HEK293 (cell line): Measurements from ENCODE around the gene EVA1C.

ENCODE experiments used
- KLF16 ChIP-seq: fragments of 450-650 bp; formaldehyde crosslinking; IDR thresholded peaks from 2 replicates; pipeline ENCODE4 v1.5.1; 2017; ENCODE audit warnings: missing biosample characterization, missing genetic modification characterization
- KLF8 ChIP-seq: fragments of 450-650 bp; formaldehyde crosslinking; IDR thresholded peaks from 2 replicates; pipeline ENCODE4 v1.5.1; 2016; ENCODE audit warnings: missing biosample characterization, missing genetic modification characterization
- PATZ1 ChIP-seq: fragments of 450-650 bp; formaldehyde crosslinking; IDR thresholded peaks from 2 replicates; pipeline ENCODE4 v1.5.1; 2016; ENCODE audit warnings: missing biosample characterization, missing genetic modification characterization
- SP3 ChIP-seq: fragments of 450-650 bp; formaldehyde crosslinking; IDR thresholded peaks from 2 replicates; pipeline ENCODE4 v1.5.1; 2016; ENCODE audit warnings: missing biosample characterization, missing genetic modification characterization
- YY2 ChIP-seq: fragments of 450-650 bp; formaldehyde crosslinking; IDR thresholded peaks from 2 replicates; pipeline ENCODE4 v1.5.1; 2016; ENCODE audit warnings: missing biosample characterization, missing genetic modification characterization
- ZBTB20 ChIP-seq: fragments of 450-650 bp; formaldehyde crosslinking; IDR thresholded peaks from 2 replicates; pipeline ENCODE4 v1.5.1; 2016; ENCODE audit warnings: missing biosample characterization, missing genetic modification characterization
- ZNF133 ChIP-seq: fragments of 450-650 bp; formaldehyde crosslinking; IDR thresholded peaks from 2 replicates; pipeline ENCODE4 v1.5.1; 2016; ENCODE audit warnings: missing biosample characterization, missing genetic modification characterization
- ZNF26 ChIP-seq: fragments of 450-650 bp; formaldehyde crosslinking; IDR thresholded peaks from 2 replicates; pipeline ENCODE4 v1.5.1; 2016; ENCODE audit warnings: missing biosample characterization, missing genetic modification characterization
- ZNF362 ChIP-seq: fragments of 450-650 bp; formaldehyde crosslinking; IDR thresholded peaks from 2 replicates; pipeline ENCODE4 v1.5.1; 2016; ENCODE audit warnings: missing biosample characterization, missing genetic modification characterization
- ZNF391 ChIP-seq: fragments of 450-650 bp; formaldehyde crosslinking; IDR thresholded peaks from 2 replicates; pipeline ENCODE4 v1.5.1; 2016; ENCODE audit warnings: low read depth, missing biosample characterization, missing genetic modification characterization, borderline replicate concordance
- ZNF416 ChIP-seq: fragments of 450-650 bp; formaldehyde crosslinking; IDR thresholded peaks from 2 replicates; pipeline ENCODE4 v1.5.1; 2016; ENCODE audit warnings: missing biosample characterization, missing genetic modification characterization
- ZNF426 ChIP-seq: fragments of 450-650 bp; formaldehyde crosslinking; IDR thresholded peaks from 2 replicates; pipeline ENCODE4 v1.5.1; 2017; ENCODE audit warnings: missing biosample characterization, missing genetic modification characterization, mild to moderate bottlenecking, inconsistent platforms, moderate library complexity
- ZNF48 ChIP-seq: fragments of 450-650 bp; formaldehyde crosslinking; IDR thresholded peaks from 2 replicates; pipeline ENCODE4 v1.5.1; 2016; ENCODE audit warnings: missing biosample characterization, missing genetic modification characterization
- ZNF501 ChIP-seq: fragments of 450-650 bp; formaldehyde crosslinking; IDR thresholded peaks from 2 replicates; pipeline ENCODE4 v1.5.1; 2016; ENCODE audit warnings: missing biosample characterization, missing genetic modification characterization
- ZNF510 ChIP-seq: fragments of 450-650 bp; formaldehyde crosslinking; IDR thresholded peaks from 2 replicates; pipeline ENCODE4 v1.5.1; 2018; ENCODE audit warnings: mild to moderate bottlenecking, missing genetic modification characterization, missing biosample characterization; ENCODE audit not compliant: insufficient replicate concordance
- ZNF529 ChIP-seq: fragments of 450-650 bp; formaldehyde crosslinking; IDR thresholded peaks from 2 replicates; pipeline ENCODE4 v1.5.1; 2017; ENCODE audit warnings: missing genetic modification characterization, missing biosample characterization; ENCODE audit not compliant: insufficient replicate concordance
- ZNF621 ChIP-seq: fragments of 450-650 bp; formaldehyde crosslinking; IDR thresholded peaks from 2 replicates; pipeline ENCODE4 v1.5.1; 2017; ENCODE audit warnings: missing biosample characterization, missing genetic modification characterization
- ZNF660 ChIP-seq: fragments of 450-650 bp; IDR thresholded peaks from 2 replicates; pipeline ENCODE4 v1.5.1; 2018; ENCODE audit warnings: missing biosample characterization, mild to moderate bottlenecking, missing genetic modification characterization
- ZNF768 ChIP-seq: fragments of 450-650 bp; formaldehyde crosslinking; IDR thresholded peaks from 2 replicates; pipeline ENCODE4 v1.5.1; 2018; ENCODE audit warnings: missing biosample characterization, mild to moderate bottlenecking, missing genetic modification characterization
- ZNF776 ChIP-seq: fragments of 450-650 bp; formaldehyde crosslinking; IDR thresholded peaks from 2 replicates; pipeline ENCODE4 v1.5.0; 2017; ENCODE audit warnings: missing biosample characterization, missing genetic modification characterization, borderline replicate concordance
- ZSCAN30 ChIP-seq: fragments of 450-650 bp; IDR thresholded peaks from 2 replicates; pipeline ENCODE4 v1.5.1; 2018; ENCODE audit warnings: missing biosample characterization, mild to moderate bottlenecking, missing genetic modification characterization, moderate library complexity
- TF ChIP-seq, protein P1 (sequence below): IDR thresholded peaks from 2 replicates; pipeline ENCODE4 v1.6.1; 2011; ENCODE audit warnings: mild to moderate bottlenecking, low read depth, low read length, borderline replicate concordance
- TF ChIP-seq, protein P2 (sequence below): fragments of 450-650 bp; formaldehyde crosslinking; IDR thresholded peaks from 2 replicates; pipeline ENCODE4 v1.5.1; 2016; ENCODE audit warnings: missing biosample characterization, missing genetic modification characterization, low read depth
- TF ChIP-seq, protein P3 (sequence below): fragments of 450-650 bp; formaldehyde crosslinking; IDR thresholded peaks from 2 replicates; pipeline ENCODE4 v1.5.1; 2016; ENCODE audit warnings: missing biosample characterization, missing genetic modification characterization, low read depth
- TF ChIP-seq, protein P4 (sequence below): fragments of 450-650 bp; formaldehyde crosslinking; IDR thresholded peaks from 2 replicates; pipeline ENCODE4 v1.5.1; 2016; ENCODE audit warnings: missing biosample characterization, missing genetic modification characterization
- TF ChIP-seq, protein P5 (sequence below): fragments of 450-650 bp; IDR thresholded peaks from 2 replicates; pipeline ENCODE4 v1.5.1; 2018; ENCODE audit warnings: missing biosample characterization, missing genetic modification characterization

The EVA1C gene

GRCh38 chr21:32412162-32413014, at the start of gene EVA1C (continued):
- peak; percentile 5 for TF ChIP-seq PATZ1 (tag by site-specific recombination)
- TF ChIP-seq, protein P1, sequence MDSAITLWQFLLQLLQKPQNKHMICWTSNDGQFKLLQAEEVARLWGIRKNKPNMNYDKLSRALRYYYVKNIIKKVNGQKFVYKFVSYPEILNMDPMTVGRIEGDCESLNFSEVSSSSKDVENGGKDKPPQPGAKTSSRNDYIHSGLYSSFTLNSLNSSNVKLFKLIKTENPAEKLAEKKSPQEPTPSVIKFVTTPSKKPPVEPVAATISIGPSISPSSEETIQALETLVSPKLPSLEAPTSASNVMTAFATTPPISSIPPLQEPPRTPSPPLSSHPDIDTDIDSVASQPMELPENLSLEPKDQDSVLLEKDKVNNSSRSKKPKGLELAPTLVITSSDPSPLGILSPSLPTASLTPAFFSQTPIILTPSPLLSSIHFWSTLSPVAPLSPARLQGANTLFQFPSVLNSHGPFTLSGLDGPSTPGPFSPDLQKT = no peak
- peak; percentile 65 for TF ChIP-seq SP3 (tag by site-specific recombination)
- peak; percentile 84 for TF ChIP-seq ZNF660 (tag by site-specific recombination)
- peak; percentile 56 for TF ChIP-seq ZSCAN30
- TF ChIP-seq, protein P2, sequence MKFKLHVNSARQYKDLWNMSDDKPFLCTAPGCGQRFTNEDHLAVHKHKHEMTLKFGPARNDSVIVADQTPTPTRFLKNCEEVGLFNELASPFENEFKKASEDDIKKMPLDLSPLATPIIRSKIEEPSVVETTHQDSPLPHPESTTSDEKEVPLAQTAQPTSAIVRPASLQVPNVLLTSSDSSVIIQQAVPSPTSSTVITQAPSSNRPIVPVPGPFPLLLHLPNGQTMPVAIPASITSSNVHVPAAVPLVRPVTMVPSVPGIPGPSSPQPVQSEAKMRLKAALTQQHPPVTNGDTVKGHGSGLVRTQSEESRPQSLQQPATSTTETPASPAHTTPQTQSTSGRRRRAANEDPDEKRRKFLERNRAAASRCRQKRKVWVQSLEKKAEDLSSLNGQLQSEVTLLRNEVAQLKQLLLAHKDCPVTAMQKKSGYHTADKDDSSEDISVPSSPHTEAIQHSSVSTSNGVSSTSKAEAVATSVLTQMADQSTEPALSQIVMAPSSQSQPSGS = no peak
- no peak for TF ChIP-seq ZNF776 (tag by site-specific recombination)
- peak; percentile 31; the same call in 1 of the 2 replicates for TF ChIP-seq KLF16 (tag by site-specific recombination)
- TF ChIP-seq ZNF48 (tag by site-specific recombination) = no peak
- TF ChIP-seq, protein P3, sequence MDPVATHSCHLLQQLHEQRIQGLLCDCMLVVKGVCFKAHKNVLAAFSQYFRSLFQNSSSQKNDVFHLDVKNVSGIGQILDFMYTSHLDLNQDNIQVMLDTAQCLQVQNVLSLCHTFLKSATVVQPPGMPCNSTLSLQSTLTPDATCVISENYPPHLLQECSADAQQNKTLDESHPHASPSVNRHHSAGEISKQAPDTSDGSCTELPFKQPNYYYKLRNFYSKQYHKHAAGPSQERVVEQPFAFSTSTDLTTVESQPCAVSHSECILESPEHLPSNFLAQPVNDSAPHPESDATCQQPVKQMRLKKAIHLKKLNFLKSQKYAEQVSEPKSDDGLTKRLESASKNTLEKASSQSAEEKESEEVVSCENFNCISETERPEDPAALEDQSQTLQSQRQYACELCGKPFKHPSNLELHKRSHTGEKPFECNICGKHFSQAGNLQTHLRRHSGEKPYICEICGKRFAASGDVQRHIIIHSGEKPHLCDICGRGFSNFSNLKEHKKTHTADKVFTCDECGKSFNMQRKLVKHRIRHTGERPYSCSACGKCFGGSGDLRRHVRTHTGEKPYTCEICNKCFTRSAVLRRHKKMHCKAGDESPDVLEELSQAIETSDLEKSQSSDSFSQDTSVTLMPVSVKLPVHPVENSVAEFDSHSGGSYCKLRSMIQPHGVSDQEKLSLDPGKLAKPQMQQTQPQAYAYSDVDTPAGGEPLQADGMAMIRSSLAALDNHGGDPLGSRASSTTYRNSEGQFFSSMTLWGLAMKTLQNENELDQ (tag by site-specific recombination) = no peak
- TF ChIP-seq ZNF362 (tag by site-specific recombination) = no peak
- no peak for TF ChIP-seq ZNF391
- TF ChIP-seq, protein P4, sequence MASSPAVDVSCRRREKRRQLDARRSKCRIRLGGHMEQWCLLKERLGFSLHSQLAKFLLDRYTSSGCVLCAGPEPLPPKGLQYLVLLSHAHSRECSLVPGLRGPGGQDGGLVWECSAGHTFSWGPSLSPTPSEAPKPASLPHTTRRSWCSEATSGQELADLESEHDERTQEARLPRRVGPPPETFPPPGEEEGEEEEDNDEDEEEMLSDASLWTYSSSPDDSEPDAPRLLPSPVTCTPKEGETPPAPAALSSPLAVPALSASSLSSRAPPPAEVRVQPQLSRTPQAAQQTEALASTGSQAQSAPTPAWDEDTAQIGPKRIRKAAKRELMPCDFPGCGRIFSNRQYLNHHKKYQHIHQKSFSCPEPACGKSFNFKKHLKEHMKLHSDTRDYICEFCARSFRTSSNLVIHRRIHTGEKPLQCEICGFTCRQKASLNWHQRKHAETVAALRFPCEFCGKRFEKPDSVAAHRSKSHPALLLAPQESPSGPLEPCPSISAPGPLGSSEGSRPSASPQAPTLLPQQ (tag by site-specific recombination) = peak; percentile 18; the same call in 1 of the 2 replicates
- TF ChIP-seq, protein P5, sequence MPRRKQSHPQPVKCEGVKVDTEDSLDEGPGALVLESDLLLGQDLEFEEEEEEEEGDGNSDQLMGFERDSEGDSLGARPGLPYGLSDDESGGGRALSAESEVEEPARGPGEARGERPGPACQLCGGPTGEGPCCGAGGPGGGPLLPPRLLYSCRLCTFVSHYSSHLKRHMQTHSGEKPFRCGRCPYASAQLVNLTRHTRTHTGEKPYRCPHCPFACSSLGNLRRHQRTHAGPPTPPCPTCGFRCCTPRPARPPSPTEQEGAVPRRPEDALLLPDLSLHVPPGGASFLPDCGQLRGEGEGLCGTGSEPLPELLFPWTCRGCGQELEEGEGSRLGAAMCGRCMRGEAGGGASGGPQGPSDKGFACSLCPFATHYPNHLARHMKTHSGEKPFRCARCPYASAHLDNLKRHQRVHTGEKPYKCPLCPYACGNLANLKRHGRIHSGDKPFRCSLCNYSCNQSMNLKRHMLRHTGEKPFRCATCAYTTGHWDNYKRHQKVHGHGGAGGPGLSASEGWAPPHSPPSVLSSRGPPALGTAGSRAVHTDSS (tag by site-specific recombination) = no peak
- no peak for TF ChIP-seq ZNF510 (tag by site-specific recombination)
- TF ChIP-seq ZNF416 = no peak
- TF ChIP-seq ZNF501 (tag by site-specific recombination) = no peak
- TF ChIP-seq ZNF768 (tag by site-specific recombination) = no peak
- TF ChIP-seq ZNF529 (tag by site-specific recombination) = no peak
- TF ChIP-seq ZNF26 (tag by site-specific recombination) = no peak
- TF ChIP-seq ZNF426 (tag by site-specific recombination) = no peak
- TF ChIP-seq YY2 = no peak
- peak; percentile 28 for TF ChIP-seq KLF8 (tag by site-specific recombination)
- TF ChIP-seq ZNF621 = no peak
- TF ChIP-seq ZBTB20 (tag by site-specific recombination) = peak; percentile 73
- TF ChIP-seq ZNF133 = no peak
